Ishikawa (cell line): Measurements from ENCODE around the gene GDF11.

Experiments used
- CEBPB ChIP-seq: IDR thresholded peaks from 2 replicates; pipeline ENCODE4 v1.6.1; 2012
- CREB1 ChIP-seq: IDR thresholded peaks from 2 replicates; pipeline ENCODE4 v1.6.1; 2012; ENCODE audit warnings: low read depth
- EGR1 ChIP-seq: IDR thresholded peaks from 2 replicates; pipeline ENCODE4 v1.6.1; 2012
- EP300 ChIP-seq: IDR thresholded peaks from 2 replicates; pipeline ENCODE4 v1.6.1; 2012; ENCODE audit warnings: borderline replicate concordance
- FOXM1 ChIP-seq: IDR thresholded peaks from 2 replicates; pipeline ENCODE4 v1.6.1; 2012; ENCODE audit warnings: low read depth, borderline replicate concordance
- MAX ChIP-seq: IDR thresholded peaks from 2 replicates; pipeline ENCODE4 v1.6.1; 2012
- NFIC ChIP-seq: IDR thresholded peaks from 2 replicates; pipeline ENCODE4 v1.6.1; 2012
- RAD21 ChIP-seq: IDR thresholded peaks from 2 replicates; pipeline ENCODE4 v1.6.1; 2012; ENCODE audit warnings: low read depth
- REST ChIP-seq: IDR thresholded peaks from 2 replicates; pipeline ENCODE4 v1.6.1; 2012; ENCODE audit warnings: low read depth, mild to moderate bottlenecking
- TAF1 ChIP-seq: IDR thresholded peaks from 2 replicates; pipeline ENCODE4 v1.6.1; 2012; ENCODE audit warnings: low read depth, mild to moderate bottlenecking
- TCF12 ChIP-seq: IDR thresholded peaks from 2 replicates; pipeline ENCODE4 v1.6.1; 2012; ENCODE audit warnings: low read depth
- TEAD4 ChIP-seq: IDR thresholded peaks from 2 replicates; pipeline ENCODE4 v1.6.1; 2012
- USF1 ChIP-seq: IDR thresholded peaks from 2 replicates; pipeline ENCODE4 v1.6.1; 2012
- YY1 ChIP-seq: IDR thresholded peaks from 2 replicates; pipeline ENCODE4 v1.6.1; 2012; ENCODE audit warnings: low read depth
- ZBTB7A ChIP-seq: IDR thresholded peaks from 2 replicates; pipeline ENCODE4 v1.6.1; 2012; ENCODE audit warnings: low read depth

The GDF11 gene

GRCh38 chr12:55721601-55722213 lies 21.2 kb upstream of the GDF11 start:
- TF ChIP-seq REST: no peak
- 0 out of 2 replicates have a peak, but pooled peaks have one; percentile 14 for TF ChIP-seq TAF1

GRCh38 chr12:55722948-55723347 lies 20.0 kb upstream of the GDF11 start:
- TF ChIP-seq REST (no peak), TEAD4 (no peak), EGR1 (no peak), CREB1 (no peak), NFIC (no peak), EP300 (no peak), CEBPB (no peak), RAD21 (no peak), TCF12 (no peak), MAX (no peak), TAF1 (no peak), FOXM1 (no peak), USF1 (no peak), ZBTB7A (no peak), YY1 (no peak)

- TF ChIP-seq EGR1: no peak
- no peak for TF ChIP-seq EP300
Measured at GRCh38 chr12:55723516-55724225, 19.3 kb upstream of the GDF11 start.

- TF ChIP-seq REST: no peak
- TF ChIP-seq RAD21: peak; percentile 79
Measured at GRCh38 chr12:55724226-55724939, 18.5 kb upstream of the GDF11 start.

GRCh38 chr12:55724940-55725309 lies 18.0 kb upstream of the GDF11 start:
- TF ChIP-seq ZBTB7A (no peak), TAF1 (no peak), CEBPB (no peak), REST (no peak), USF1 (no peak), MAX (no peak), EP300 (no peak), FOXM1 (no peak)
